K562 (cell line): ENCODE data around the gene NLRX1. TPM values are rescaled to one million over a fixed set of nuclear protein-coding genes. Genes with fewer than 3 reads are reported as not detected.
A peak's percentile ranks its signal among the peaks of the same experiment; 100 is the strongest.

Experiments
- CREB1 ChIP-seq, 2 experiments: sonication (generic) in 1 of 2; formaldehyde crosslinking in 1 of 2; IDR thresholded peaks; 2 replicates each; pipeline versions ENCODE4 v1.6.1 to v1.8.0; 2012 to 2022; ENCODE audit warnings: inconsistent platforms in 1 of 2, mild to moderate bottlenecking in 1 of 2, missing genetic modification reagents in 1 of 2, moderate library complexity in 1 of 2
- CTCFL ChIP-seq: IDR thresholded peaks from 2 replicates; pipeline ENCODE4 v1.6.1; 2011; ENCODE audit warnings: borderline replicate concordance, low read depth, mild to moderate bottlenecking, moderate library complexity, low read length; ENCODE audit not compliant: insufficient read depth, poor library complexity, severe bottlenecking
- CXXC5 ChIP-seq: fragments of 250-450 bp; sonication (Bioruptor Pico); IDR thresholded peaks from 2 replicates; pipeline ENCODE4 v1.8.0; 2022; ENCODE audit warnings: inconsistent platforms, mild to moderate bottlenecking, moderate library complexity
- ETS1 ChIP-seq: conservative IDR thresholded peaks from 2 replicates; pipeline ENCODE4 v1.6.1; 2011; ENCODE audit warnings: low read depth, mild to moderate bottlenecking, low read length; ENCODE audit not compliant: control insufficient read depth
- NRF1 ChIP-seq, 2 experiments: fragments of 450-650 bp; IDR thresholded peaks in 1 of 2; conservative IDR thresholded peaks in 1 of 2; 2 replicates each; pipeline ENCODE4 v1.6.1; 2014; ENCODE audit warnings: mild to moderate bottlenecking in 2 of 2
- RCOR1 ChIP-seq, 2 experiments: IDR thresholded peaks; 2 replicates each; pipeline ENCODE4 v1.6.1; 2012; ENCODE audit warnings: low read depth in 2 of 2, low read length in 2 of 2, borderline replicate concordance in 1 of 2, improper control_type of control experiment in 1 of 2
- VEZF1 ChIP-seq: fragments of 200-800 bp; sonication (Bioruptor generic); IDR thresholded peaks from 2 replicates; pipeline ENCODE4 v1.6.1; 2017; ENCODE audit warnings: missing genetic modification characterization, missing compliant biosample characterization
- ZBTB7A ChIP-seq: IDR thresholded peaks from 2 replicates; pipeline ENCODE4 v1.6.1; 2011; ENCODE audit warnings: low read depth, mild to moderate bottlenecking, low read length, moderate library complexity, borderline replicate concordance; ENCODE audit not compliant: control insufficient read depth
- ZMIZ1 ChIP-seq, 2 experiments: fragments of 150-350 bp in 1 of 2; IDR thresholded peaks; 2 replicates each; pipeline ENCODE4 v1.6.1; 2012 to 2016; ENCODE audit warnings: low read depth in 2 of 2, low read length in 2 of 2, mild to moderate bottlenecking in 1 of 2, moderate library complexity in 1 of 2
- ZNF592 ChIP-seq: fragments of 450-650 bp; IDR thresholded peaks from 2 replicates; pipeline ENCODE4 v1.6.1; 2017; ENCODE audit warnings: antibody characterized with exemption, mild to moderate bottlenecking
- polyA plus RNA-seq, 8 experiments: library from polyadenylated mRNA; depleted of rRNA in 4 of 8; stranded (reverse) in 5 of 8; unstranded in 3 of 8; fragments of >200 nt; fragmentation: Nextera tagmentation in 2 of 8; fragmentation: Illumina TruSeq in 1 of 8; extraction: Ambion mirVana in 2 of 8; extraction: Trizol in 1 of 8; gene quantifications; 2 replicates each; pipeline versions ENCODE4 v1.2.1 to v1.2.3, GENCODE V29; 2011 to 2014; ENCODE audit warnings: inconsistent platforms in 1 of 8, missing spikeins in 1 of 8
- total RNA-seq, 7 experiments: library from RNA; depleted of rRNA in 6 of 7; stranded (reverse); fragments of >200 nt in 6 of 7; fragmentation: Illumina TruSeq in 2 of 7; extraction: Trizol in 2 of 7; gene quantifications; 2 replicates each; pipeline versions ENCODE4 v1.2.1 to v1.2.3, GENCODE V29; 2011 to 2021; ENCODE audit warnings: low replicate concordance in 1 of 7

NLRX1 gene
- total and polyA plus RNA-seq, 9 of the 15 experiments (the other 6 are each of a cell fraction or from before 2014, with no cell fraction given) = 0.04 to 2.3 (median 0.69) TPM

GRCh38 chr11:119205574-119206510 is 37.3 kb downstream of the NLRX1 start, which contains the start of gene CBL (continued):
- TF ChIP-seq ZMIZ1 (IDR thresholded peaks at IDR 0.05; ENCODE audit: low read depth in 2 of 2, low read length in 2 of 2) (no peak), CTCFL (peak; percentile 88), ZNF592 (peak; percentile 29; the same call in 1 of the 2 replicates), CREB1 (IDR thresholded peaks at IDR 0.05) (no peak), CREB1 (CRISPR knock-in tag; IDR thresholded peaks at IDR 0.05) (peak; percentile 52; the same call in 1 of the 2 replicates), ETS1 (peak; percentile 56), NRF1 (conservative IDR thresholded peaks at IDR 0.05 in 1 of 2, IDR thresholded peaks at IDR 0.05 in 1 of 2) (peak; percentile 90 to 91), VEZF1 (CRISPR knock-in tag) (peak; percentile 92), ZBTB7A (peak; percentile 36; the same call in 1 of the 2 replicates), RCOR1 (IDR thresholded peaks at IDR 0.05; ENCODE audit: borderline replicate concordance in 1 of 2, low read depth in 2 of 2, low read length in 2 of 2) (0 out of 4 replicates have a peak, but pooled peaks of 1 of the 2 experiments have one; percentile 21), CXXC5 (CRISPR knock-in tag) (peak; percentile 85)
